ENCODE measurements around the gene DOCK1.
"Not testable (repeated sequence)": the region's sequence is repeated elsewhere in the genome, so short reads cannot be mapped to it uniquely, and the experiment has no call there.

Gene DOCK1

GRCh38 chr10:127307338-127307737 lies 402.1 kb downstream of the DOCK1 start:
- Histone ChIP-seq H3K9ac (ENCODE audit: low read depth, low read length) (no peak overlapping the region), H3K4me3 (ENCODE audit: low read depth in 1 of 2, low read length in 2 of 2) (no peak overlapping the region), H3K9me3 (ENCODE audit: insufficient read depth, low read length, severe bottlenecking) (no peaks in the 10 kb centered on the region), H3K36me3 (ENCODE audit: insufficient read depth, low read length) (no peaks in the 10 kb centered on the region), H3K4me2 (ENCODE audit: insufficient read depth, low read length) (no peak overlapping the region), H3K27ac (ENCODE audit: low read length) (no peak overlapping the region), H3K27me3 (ENCODE audit: insufficient read depth, low read length, poor library complexity) (peaks cover 6% of the 10 kb centered on the region), H3K79me2 (ENCODE audit: insufficient read depth, low read length) (no peaks in the 10 kb centered on the region), H4K20me1 (ENCODE audit: insufficient read depth, low read length) (no peaks in the 10 kb centered on the region), H3K4me1 (ENCODE audit: insufficient read depth, low read length) (no peaks in the 10 kb centered on the region), H2AFZ (ENCODE audit: low read depth, low read length) (no peak overlapping the region)
- ATAC-seq (ENCODE audit: insufficient read depth, low read depth) (no peak), DNase-seq (no peak)
- no peak for TF ChIP-seq EZH2 (IDR thresholded peaks at IDR 0.05; ENCODE audit: borderline replicate concordance, low read depth, low read length, severe bottlenecking)
- no peak for TF ChIP-seq CTCF (IDR thresholded peaks at IDR 0.05; ENCODE audit: borderline replicate concordance, extremely low read depth, low read length, poor library complexity, severe bottlenecking)

- Histone ChIP-seq H3K9ac (ENCODE audit: low read depth, low read length) (no peak overlapping the region), H3K27me3 (ENCODE audit: insufficient read depth, low read length, poor library complexity) (peaks cover 6% of the 10 kb centered on the region), H3K4me2 (ENCODE audit: insufficient read depth, low read length) (no peak overlapping the region), H4K20me1 (ENCODE audit: insufficient read depth, low read length) (no peaks in the 10 kb centered on the region), H3K27ac (ENCODE audit: low read length) (no peak overlapping the region), H3K36me3 (ENCODE audit: insufficient read depth, low read length) (no peaks in the 10 kb centered on the region), H3K4me1 (ENCODE audit: insufficient read depth, low read length) (no peaks in the 10 kb centered on the region), H3K79me2 (ENCODE audit: insufficient read depth, low read length) (no peaks in the 10 kb centered on the region), H3K9me3 (ENCODE audit: insufficient read depth, low read length, severe bottlenecking) (no peaks in the 10 kb centered on the region), H3K4me3 (ENCODE audit: low read depth in 1 of 2, low read length in 2 of 2) (no peak overlapping the region), H2AFZ (ENCODE audit: low read depth, low read length) (no peak overlapping the region)
- no peak for TF ChIP-seq EZH2 (IDR thresholded peaks at IDR 0.05; ENCODE audit: borderline replicate concordance, low read depth, low read length, severe bottlenecking)
- no peak for TF ChIP-seq CTCF (IDR thresholded peaks at IDR 0.05; ENCODE audit: borderline replicate concordance, extremely low read depth, low read length, poor library complexity, severe bottlenecking)
- no peak for ATAC-seq (ENCODE audit: insufficient read depth, low read depth)
- DNase-seq, result no peak
These were observed 402.8 kb downstream of the DOCK1 start for GRCh38 chr10:127308031-127308430.

DNA sequence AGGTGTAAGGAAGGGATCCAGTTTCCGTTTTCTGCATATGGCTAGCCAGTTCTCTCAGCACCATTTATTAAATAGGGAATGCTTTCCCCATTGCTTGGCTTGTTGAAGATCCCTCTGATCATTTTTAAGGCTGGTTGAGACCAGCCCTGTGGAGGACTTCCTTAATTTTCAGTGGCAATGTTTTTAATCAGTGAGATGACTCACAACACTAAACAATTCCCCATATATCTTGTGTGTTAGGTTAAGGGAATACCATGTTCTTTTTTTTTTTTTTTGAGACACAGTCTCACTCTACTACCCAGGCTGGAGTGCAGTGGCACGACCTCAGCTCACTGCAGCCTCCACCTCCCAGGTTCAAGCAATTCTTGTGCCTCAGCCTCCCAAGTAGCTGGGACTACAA lies 404.4 kb downstream of the DOCK1 start:
- not testable (repeated sequence) for H3K4me2 ChIP-seq (ENCODE audit: insufficient read depth, low read length); H3K36me3 ChIP-seq (ENCODE audit: insufficient read depth, low read length); ATAC-seq (ENCODE audit: insufficient read depth, low read depth); DNase-seq; H3K4me3 ChIP-seq (ENCODE audit: low read depth in 1 of 2, low read length in 2 of 2); H3K4me1 ChIP-seq (ENCODE audit: insufficient read depth, low read length); H3K9ac ChIP-seq (ENCODE audit: low read depth, low read length); H3K9me3 ChIP-seq (ENCODE audit: insufficient read depth, low read length, severe bottlenecking); H3K27ac ChIP-seq (ENCODE audit: low read length); H2AFZ ChIP-seq (ENCODE audit: low read depth, low read length); H3K79me2 ChIP-seq (ENCODE audit: insufficient read depth, low read length); H4K20me1 ChIP-seq (ENCODE audit: insufficient read depth, low read length)
- peaks cover 13% of the 10 kb centered on the region for H3K27me3 ChIP-seq (ENCODE audit: insufficient read depth, low read length, poor library complexity)

GRCh38 chr10:127310430-127310829 lies 405.2 kb downstream of the DOCK1 start:
- DNase-seq, result no peak
- ATAC-seq (ENCODE audit: insufficient read depth, low read depth), result no peak
- Histone ChIP-seq H3K27me3 (ENCODE audit: insufficient read depth, low read length, poor library complexity) (peaks cover 18% of the 10 kb centered on the region), H3K9ac (ENCODE audit: low read depth, low read length) (no peak overlapping the region), H2AFZ (ENCODE audit: low read depth, low read length) (no peak overlapping the region), H3K4me3 (ENCODE audit: low read depth in 1 of 2, low read length in 2 of 2) (no peak overlapping the region), H3K4me2 (ENCODE audit: insufficient read depth, low read length) (no peak overlapping the region), H3K36me3 (ENCODE audit: insufficient read depth, low read length) (no peaks in the 10 kb centered on the region), H3K79me2 (ENCODE audit: insufficient read depth, low read length) (no peaks in the 10 kb centered on the region), H3K4me1 (ENCODE audit: insufficient read depth, low read length) (no peaks in the 10 kb centered on the region), H4K20me1 (ENCODE audit: insufficient read depth, low read length) (no peaks in the 10 kb centered on the region), H3K27ac (ENCODE audit: low read length) (no peak overlapping the region), H3K9me3 (ENCODE audit: insufficient read depth, low read length, severe bottlenecking) (no peaks in the 10 kb centered on the region)
- TF ChIP-seq EZH2 (IDR thresholded peaks at IDR 0.05; ENCODE audit: borderline replicate concordance, low read depth, low read length, severe bottlenecking) (no peak), CTCF (IDR thresholded peaks at IDR 0.05; ENCODE audit: borderline replicate concordance, extremely low read depth, low read length, poor library complexity, severe bottlenecking) (no peak)

Measured in DND-41 (cell line).